Brain microvascular endothelial cell (primary cell): Measurements from ENCODE around the gene ACTN1.

ENCODE experiments used
- DNase-seq: peaks from one replicate; pipeline ENCODE4 v3.0.0-alpha.2; 2020
- H3K27ac ChIP-seq: fragments of 250-450 bp; sonication (Bioruptor Pico); 2 replicates; pipeline ENCODE4 v1.5.1; 2020; ENCODE audit warnings: mild to moderate bottlenecking, moderate library complexity
- H3K27me3 ChIP-seq: fragments of 250-450 bp; sonication (Bioruptor Pico); replicated peaks from 2 replicates; pipeline ENCODE4 v1.5.1; 2020; ENCODE audit warnings: mild to moderate bottlenecking
- H3K36me3 ChIP-seq: fragments of 250-450 bp; sonication (Bioruptor Pico); replicated peaks from 2 replicates; pipeline ENCODE4 v1.5.1; 2020; ENCODE audit warnings: mild to moderate bottlenecking
- H3K4me3 ChIP-seq: 2 replicates; pipeline ENCODE4 v1.5.1; 2011; ENCODE audit warnings: low read depth, mild to moderate bottlenecking, control low read depth, low read length, moderate library complexity
- in situ Hi-C: cut with HindIII; loops from 2 replicates; pipeline ENCODE4 v1.10.0; 2017; ENCODE audit warnings: low sequenced_read_pairs, low pct_ligation_motif_present
- TF ChIP-seq, protein P1 (sequence below): IDR thresholded peaks from 2 replicates; pipeline ENCODE4 v1.5.1; 2011; ENCODE audit warnings: low read depth, mild to moderate bottlenecking, moderate library complexity, low read length, control low read depth, inconsistent platforms; ENCODE audit errors: missing control alignments

Gene ACTN1

DNA sequence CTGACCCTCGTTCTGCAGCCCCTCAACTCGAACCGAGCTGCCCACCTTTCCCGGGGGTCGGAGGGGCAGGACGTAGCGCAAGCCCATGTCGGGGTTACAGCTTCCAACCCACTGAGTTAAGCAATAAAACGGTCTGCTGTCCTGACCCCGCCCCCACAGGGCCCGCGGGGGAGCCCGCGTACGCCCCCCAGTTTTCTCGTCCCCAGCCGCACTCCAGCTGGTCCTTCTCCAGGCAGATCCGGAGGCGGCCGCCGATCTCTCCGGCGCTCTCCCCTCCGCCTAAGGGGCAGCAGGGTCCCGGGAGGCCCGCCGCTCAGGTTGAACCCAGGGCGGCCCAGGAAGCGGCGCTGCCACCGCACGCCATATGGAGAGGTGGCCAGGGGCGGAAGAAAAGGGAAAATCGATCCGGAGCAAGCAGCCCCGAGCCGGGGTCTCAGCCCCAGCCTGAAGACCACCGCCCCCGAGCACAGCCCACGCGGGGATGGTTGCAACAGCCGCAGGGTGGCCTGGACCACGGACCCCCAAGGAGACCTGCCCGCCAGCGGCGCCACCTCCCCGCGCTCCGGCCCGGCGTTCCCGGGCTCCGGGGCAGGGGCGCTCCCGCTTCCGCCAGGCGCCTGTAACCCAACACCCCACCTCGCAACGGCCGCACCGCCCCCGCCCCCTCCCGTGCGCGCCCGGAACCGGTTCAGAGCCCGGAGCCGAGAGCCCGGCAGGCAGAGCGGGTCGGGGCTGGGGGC, 760 bp downstream of the ACTN1 start:
- TF ChIP-seq, protein P1, sequence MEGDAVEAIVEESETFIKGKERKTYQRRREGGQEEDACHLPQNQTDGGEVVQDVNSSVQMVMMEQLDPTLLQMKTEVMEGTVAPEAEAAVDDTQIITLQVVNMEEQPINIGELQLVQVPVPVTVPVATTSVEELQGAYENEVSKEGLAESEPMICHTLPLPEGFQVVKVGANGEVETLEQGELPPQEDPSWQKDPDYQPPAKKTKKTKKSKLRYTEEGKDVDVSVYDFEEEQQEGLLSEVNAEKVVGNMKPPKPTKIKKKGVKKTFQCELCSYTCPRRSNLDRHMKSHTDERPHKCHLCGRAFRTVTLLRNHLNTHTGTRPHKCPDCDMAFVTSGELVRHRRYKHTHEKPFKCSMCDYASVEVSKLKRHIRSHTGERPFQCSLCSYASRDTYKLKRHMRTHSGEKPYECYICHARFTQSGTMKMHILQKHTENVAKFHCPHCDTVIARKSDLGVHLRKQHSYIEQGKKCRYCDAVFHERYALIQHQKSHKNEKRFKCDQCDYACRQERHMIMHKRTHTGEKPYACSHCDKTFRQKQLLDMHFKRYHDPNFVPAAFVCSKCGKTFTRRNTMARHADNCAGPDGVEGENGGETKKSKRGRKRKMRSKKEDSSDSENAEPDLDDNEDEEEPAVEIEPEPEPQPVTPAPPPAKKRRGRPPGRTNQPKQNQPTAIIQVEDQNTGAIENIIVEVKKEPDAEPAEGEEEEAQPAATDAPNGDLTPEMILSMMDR: no peak
- H3K27ac ChIP-seq: peak overlapping the region; percentile 97
- in situ Hi-C loops: no loop called here
- peak overlapping the region; percentile 96 for H3K4me3 ChIP-seq
- H3K27me3 ChIP-seq: no peaks in the 10 kb centered on the region
- DNase-seq: no peak
- peaks cover 46% of the 10 kb centered on the region for H3K36me3 ChIP-seq

DNA sequence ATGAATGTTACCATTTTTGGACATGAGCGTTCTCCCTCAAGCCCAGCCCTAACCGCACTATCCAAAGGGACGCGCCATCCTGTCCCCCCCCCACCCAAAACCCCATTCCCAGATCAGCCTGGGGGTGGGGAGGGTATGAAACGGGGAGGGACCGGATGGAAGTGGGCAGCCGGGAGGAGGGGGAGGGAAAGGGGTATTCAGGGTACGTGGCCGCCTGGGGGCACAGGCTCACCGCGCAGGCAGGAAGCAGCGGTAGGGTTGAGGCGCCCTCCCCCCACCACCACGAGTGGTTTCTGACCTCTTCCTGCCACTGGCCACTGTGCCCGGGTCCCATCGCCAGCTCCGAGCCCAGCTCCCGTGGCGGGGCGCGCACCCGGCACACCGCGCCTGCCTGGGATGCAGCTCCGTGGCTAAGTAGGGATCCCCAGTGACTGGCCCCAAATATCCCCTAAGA, 1.4 kb downstream of the ACTN1 start:
- peak overlapping the region; percentile 96 for H3K4me3 ChIP-seq
- in situ Hi-C loops: no loop called here
- peak; percentile 74 for DNase-seq
- H3K27me3 ChIP-seq: no peaks in the 10 kb centered on the region
- peak overlapping the region; percentile 97 for H3K27ac ChIP-seq
- peaks cover 52% of the 10 kb centered on the region for H3K36me3 ChIP-seq
- TF ChIP-seq, protein P1: peak; percentile 28

DNA sequence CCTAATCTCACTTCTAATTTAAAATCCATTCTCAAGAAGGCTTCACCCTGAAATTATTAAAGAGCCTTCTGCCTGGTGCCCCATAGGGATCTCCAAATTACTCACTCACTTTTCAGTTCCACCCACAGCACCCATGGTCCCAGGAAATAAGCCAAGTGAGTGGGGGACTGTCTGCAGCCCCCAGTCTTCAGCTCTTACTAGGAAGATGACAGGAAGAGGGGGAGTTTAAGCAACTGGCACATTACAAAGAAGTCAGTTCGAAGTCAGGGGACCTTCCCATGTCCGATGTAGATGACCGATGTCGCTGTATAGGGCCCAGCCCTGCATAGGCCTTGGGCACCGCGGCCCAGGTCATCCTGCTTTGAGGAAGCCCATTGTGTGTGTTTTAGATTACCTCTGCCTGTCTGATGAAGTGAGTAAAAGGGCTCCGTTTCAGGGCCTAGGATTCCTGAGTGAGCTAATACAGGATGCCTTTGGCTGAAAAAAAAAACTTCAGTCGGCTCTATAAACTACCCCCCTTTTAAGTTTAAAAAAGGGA, 1.9 kb downstream of the ACTN1 start:
- Histone ChIP-seq H3K36me3 (peaks cover 57% of the 10 kb centered on the region), H3K27ac (peak overlapping the region; percentile 97), H3K4me3 (peak overlapping the region; percentile 96), H3K27me3 (no peaks in the 10 kb centered on the region)
- TF ChIP-seq, protein P1: no peak
- in situ Hi-C loops: no loop called here
- DNase-seq: no peak

DNA sequence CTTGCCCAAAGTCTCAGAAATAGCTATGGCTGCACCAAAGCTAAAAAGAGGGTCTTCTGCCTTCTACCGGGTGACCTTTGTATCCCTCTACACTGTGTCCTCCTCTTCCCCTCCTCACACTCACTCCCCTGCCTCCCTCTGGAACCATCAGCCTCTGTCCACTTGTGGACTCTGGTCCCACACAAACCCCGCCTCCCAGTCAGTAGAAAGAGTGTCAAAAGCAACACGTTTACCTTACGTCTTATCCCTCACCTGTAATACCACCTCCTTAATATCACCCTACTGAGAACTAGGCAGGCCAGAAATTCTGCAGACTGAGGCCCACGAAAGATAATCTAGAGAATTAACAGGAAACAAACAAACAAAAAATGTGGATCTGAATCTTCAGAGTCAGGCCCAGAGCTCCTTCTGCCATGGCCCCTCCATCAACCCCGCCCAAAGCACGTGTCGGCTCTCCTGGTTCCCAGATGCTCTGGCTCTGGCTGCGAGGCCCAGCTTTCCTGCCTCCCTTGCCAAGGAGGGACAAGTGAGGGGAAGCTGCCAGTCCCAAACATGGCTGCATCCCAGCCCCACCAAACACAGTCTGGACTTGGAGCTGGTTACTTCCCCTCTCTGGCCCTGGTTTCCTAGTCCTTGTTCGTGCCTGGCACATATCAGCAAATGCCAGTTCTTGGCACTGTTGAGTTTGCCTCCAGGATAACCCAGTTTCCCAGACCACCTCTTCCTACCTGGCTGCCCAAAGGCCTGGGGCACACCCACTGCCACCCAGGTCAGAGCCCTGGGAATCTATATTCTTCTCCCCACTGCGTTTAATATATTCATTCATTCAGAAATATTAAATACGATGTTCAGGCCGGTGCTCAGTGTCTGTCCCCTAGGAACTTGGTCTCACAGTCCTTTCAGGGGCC, 2.7 kb downstream of the ACTN1 start:
- TF ChIP-seq, protein P1: no peak

DNA sequence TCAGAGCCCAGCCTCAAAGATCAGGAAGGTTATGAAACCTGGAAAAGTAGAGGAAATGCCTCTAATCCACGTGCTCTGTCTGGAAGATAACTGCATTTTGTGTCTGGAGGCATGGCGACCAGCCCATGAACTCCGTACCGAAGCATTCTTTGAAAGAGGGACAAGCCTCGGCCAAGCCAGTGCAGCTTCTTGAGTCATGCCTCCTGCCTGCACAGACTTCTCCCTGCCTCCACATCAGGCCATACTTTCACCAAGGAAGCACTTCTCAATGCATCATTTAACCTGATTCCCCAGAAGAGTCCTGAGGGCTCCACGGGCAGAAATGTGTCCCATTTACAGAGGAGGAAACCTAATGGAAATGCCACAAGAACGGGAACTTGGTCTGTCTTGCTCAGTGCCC, 3.4 kb downstream of the ACTN1 start:
- Histone ChIP-seq H3K4me3 (peak overlapping the region; percentile 96), H3K27me3 (no peaks in the 10 kb centered on the region), H3K36me3 (peaks cover 72% of the 10 kb centered on the region), H3K27ac (peak overlapping the region; percentile 97)
- DNase-seq: peak; percentile 83
- TF ChIP-seq, protein P1: no peak
- in situ Hi-C loops: no loop called here

More for the DNA sequence above, 2.7 kb downstream of the ACTN1 start:
- Histone ChIP-seq H3K27me3 (no peaks in the 10 kb centered on the region), H3K27ac (peak overlapping the region; percentile 97), H3K4me3 (peak overlapping the region; percentile 96), H3K36me3 (peaks cover 65% of the 10 kb centered on the region)
- no peak for DNase-seq
- in situ Hi-C loops: no loop called here
